Transverse colon (tissue), 4 donors: ENCODE measurements around the gene ILDR1. TPM values are rescaled to one million over a fixed set of nuclear protein-coding genes. Genes with fewer than 3 reads are reported as not detected.
A peak's percentile ranks its signal among the peaks of the same experiment; 100 is the strongest.

Experiments
- DNase-seq: peaks from one replicate; pipeline ENCODE4 v3.0.0-alpha.2; 2019
- H3K27ac ChIP-seq, 4 donors: fragments of 200-600 bp; sonication (generic); 2 replicates each; pipeline ENCODE4 v1.5.1; 2016 to 2018; ENCODE audit warnings: inconsistent platforms in 4 of 4
- H3K27me3 ChIP-seq: fragments of 200-600 bp; sonication (generic); 2 replicates; pipeline ENCODE4 v1.5.1; 2017; ENCODE audit warnings: inconsistent platforms
- H3K36me3 ChIP-seq, 4 donors: fragments of 200-600 bp; sonication (generic); 2 replicates each; pipeline ENCODE4 v1.5.1; 2017 to 2019; ENCODE audit warnings: inconsistent platforms in 4 of 4
- H3K4me1 ChIP-seq, 4 donors: fragments of 200-600 bp; sonication (generic); 2 replicates each; pipeline ENCODE4 v1.5.1; 2017 to 2020; ENCODE audit warnings: inconsistent platforms in 4 of 4
- H3K4me3 ChIP-seq, 4 donors: fragments of 200-600 bp; sonication (generic); 1 replicate in 1 of 4; 2 replicates in 3 of 4; pipeline versions ENCODE4 v1.5.1 to v1.6.1; 2017 to 2019; ENCODE audit warnings: inconsistent platforms in 4 of 4
- H3K9me3 ChIP-seq, 2 donors: fragments of 200-600 bp; sonication (generic); 2 replicates each; pipeline ENCODE4 v1.5.1; 2017 to 2019; ENCODE audit warnings: inconsistent platforms in 2 of 2
- EP300 ChIP-seq: sonication (generic); formaldehyde crosslinking; IDR thresholded peaks from one replicate; pipeline ENCODE4 v1.6.1; 2017; ENCODE audit warnings: antibody characterized with exemption, low read depth
- POLR2A ChIP-seq: fragments of 450-650 bp; IDR thresholded peaks from one replicate; pipeline ENCODE4 v1.6.1; 2016; ENCODE audit warnings: antibody characterized with exemption, mild to moderate bottlenecking, moderate library complexity
- POLR2AphosphoS5 ChIP-seq, 3 donors: sonication (generic); formaldehyde crosslinking; IDR thresholded peaks; one replicate each; pipeline ENCODE4 v1.6.1; 2016; ENCODE audit warnings: antibody characterized with exemption in 3 of 3
- whole genome bisulfite sequencing, 2 donors: methylation state at CpG; one replicate each; pipeline ENCODE4 v1.1.5; 2018; ENCODE audit warnings: low coverage in 1 of 2; 5-methylcytosine and 5-hydroxymethylcytosine counted together
- in situ Hi-C, 4 donors: fragments of 200-750 bp; cut with MboI; loops; one replicate each; pipeline versions ENCODE4 v1.15.0 to v1.15.1; 2017; ENCODE audit warnings: low sequenced_read_pairs in 3 of 4, low pct_ligation_motif_present in 1 of 4, low pct_unique_long_range_greater_than_20kb in 1 of 4
- intact Hi-C: fragments of 100-400 bp; cut with DNase I; formaldehyde crosslinking; loops from one replicate; pipeline ENCODE4 v1.15.1; 2023; ENCODE audit warnings: low total_unique reads
- total RNA-seq, 4 donors: library from RNA; depleted of rRNA; stranded (reverse); fragments of >200 nt; gene quantifications; one replicate each; pipeline ENCODE4 v1.1.0, GENCODE V29; 2016
- TF ChIP-seq, protein P1 (sequence below), 5 experiments: fragments of 200-600 bp in 3 of 5; fragments of 450-650 bp in 2 of 5; sonication (generic) in 3 of 5; IDR thresholded peaks; 1 replicate in 2 of 5; 2 replicates in 3 of 5; pipeline ENCODE4 v1.5.1; 2016 to 2017; ENCODE audit warnings: antibody characterized with exemption in 5 of 5, inconsistent platforms in 3 of 5, mild to moderate bottlenecking in 2 of 5, moderate library complexity in 1 of 5

ILDR1 gene
- total RNA-seq, 4 donors from 2014 or later: 13.8 to 27.7 (median 21.5) TPM

DNA sequence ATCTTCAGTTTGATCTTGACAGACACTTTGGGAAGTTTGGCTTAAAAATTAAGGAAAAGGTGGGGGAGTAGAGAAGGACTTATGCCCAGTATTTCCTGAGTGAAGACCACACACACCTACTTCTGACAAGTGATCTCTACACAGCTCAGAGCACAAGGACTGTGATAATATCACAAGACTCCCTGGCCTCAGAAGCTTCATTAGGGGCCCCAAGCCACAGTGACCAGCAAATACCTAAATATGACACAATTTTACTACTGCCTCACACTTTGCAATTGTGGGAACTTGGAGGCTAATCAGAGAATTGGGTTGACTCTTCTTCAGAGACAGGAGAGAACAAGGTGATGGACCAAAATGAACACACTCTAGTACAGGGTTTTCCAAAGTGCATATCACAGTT, 2.6 kb downstream of the ILDR1 start:
- TF ChIP-seq, protein P1, sequence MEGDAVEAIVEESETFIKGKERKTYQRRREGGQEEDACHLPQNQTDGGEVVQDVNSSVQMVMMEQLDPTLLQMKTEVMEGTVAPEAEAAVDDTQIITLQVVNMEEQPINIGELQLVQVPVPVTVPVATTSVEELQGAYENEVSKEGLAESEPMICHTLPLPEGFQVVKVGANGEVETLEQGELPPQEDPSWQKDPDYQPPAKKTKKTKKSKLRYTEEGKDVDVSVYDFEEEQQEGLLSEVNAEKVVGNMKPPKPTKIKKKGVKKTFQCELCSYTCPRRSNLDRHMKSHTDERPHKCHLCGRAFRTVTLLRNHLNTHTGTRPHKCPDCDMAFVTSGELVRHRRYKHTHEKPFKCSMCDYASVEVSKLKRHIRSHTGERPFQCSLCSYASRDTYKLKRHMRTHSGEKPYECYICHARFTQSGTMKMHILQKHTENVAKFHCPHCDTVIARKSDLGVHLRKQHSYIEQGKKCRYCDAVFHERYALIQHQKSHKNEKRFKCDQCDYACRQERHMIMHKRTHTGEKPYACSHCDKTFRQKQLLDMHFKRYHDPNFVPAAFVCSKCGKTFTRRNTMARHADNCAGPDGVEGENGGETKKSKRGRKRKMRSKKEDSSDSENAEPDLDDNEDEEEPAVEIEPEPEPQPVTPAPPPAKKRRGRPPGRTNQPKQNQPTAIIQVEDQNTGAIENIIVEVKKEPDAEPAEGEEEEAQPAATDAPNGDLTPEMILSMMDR (IDR thresholded peaks at IDR 0.05): no peak
- TF ChIP-seq EP300: no peak
- no peak for TF ChIP-seq POLR2A
- no peak for TF ChIP-seq POLR2AphosphoS5 (IDR thresholded peaks at IDR 0.05)
- Histone ChIP-seq H3K4me1 (peaks cover 0 to 14% (median 8%) of the 10 kb centered on the region in 4 donors), H3K27me3 (peaks cover 13% of the 10 kb centered on the region), H3K27ac (no peak overlapping the region), H3K9me3 (no peaks in the 10 kb centered on the region), H3K4me3 (no peak overlapping the region), H3K36me3 (no peaks in the 10 kb centered on the region)
- intact Hi-C loops: no loop called here
- in situ Hi-C loops: no loop called here
- no peak for DNase-seq

DNA sequence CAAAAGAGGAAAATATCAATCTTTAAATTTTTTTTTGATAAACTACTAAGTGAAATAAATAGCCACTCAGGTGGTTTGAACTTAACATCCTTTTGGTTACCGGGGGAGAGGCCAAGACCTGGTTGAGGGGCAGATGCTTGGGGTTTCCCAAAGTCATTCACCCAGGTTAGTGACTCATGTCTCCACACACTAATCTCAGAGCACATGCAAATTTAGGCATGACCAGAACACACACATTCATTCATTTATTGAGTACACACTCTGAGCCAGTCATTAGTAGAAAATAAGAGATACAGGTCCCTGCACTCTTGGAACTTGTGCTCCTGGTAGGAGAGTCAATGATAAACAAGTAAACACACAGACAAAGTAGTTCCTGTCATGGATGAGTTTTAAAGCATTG, 7.3 kb downstream of the ILDR1 start:
- in situ Hi-C loops (no loop called here), intact Hi-C loops (no loop called here)
- Histone ChIP-seq H3K27ac (no peak overlapping the region), H3K4me1 (peaks cover 0 to 11% (median 4%) of the 10 kb centered on the region in 4 donors), H3K9me3 (no peaks in the 10 kb centered on the region), H3K4me3 (no peak overlapping the region), H3K36me3 (no peaks in the 10 kb centered on the region), H3K27me3 (no peaks in the 10 kb centered on the region)
- 57 to 90% methylated on average over 1 of the region's 1 CpG for WGBS, 2 donors
- TF ChIP-seq POLR2A: no peak
- TF ChIP-seq, protein P1 (IDR thresholded peaks at IDR 0.05): no peak
- no peak for TF ChIP-seq POLR2AphosphoS5 (IDR thresholded peaks at IDR 0.05)
- TF ChIP-seq EP300: no peak
- DNase-seq: no peak

DNA sequence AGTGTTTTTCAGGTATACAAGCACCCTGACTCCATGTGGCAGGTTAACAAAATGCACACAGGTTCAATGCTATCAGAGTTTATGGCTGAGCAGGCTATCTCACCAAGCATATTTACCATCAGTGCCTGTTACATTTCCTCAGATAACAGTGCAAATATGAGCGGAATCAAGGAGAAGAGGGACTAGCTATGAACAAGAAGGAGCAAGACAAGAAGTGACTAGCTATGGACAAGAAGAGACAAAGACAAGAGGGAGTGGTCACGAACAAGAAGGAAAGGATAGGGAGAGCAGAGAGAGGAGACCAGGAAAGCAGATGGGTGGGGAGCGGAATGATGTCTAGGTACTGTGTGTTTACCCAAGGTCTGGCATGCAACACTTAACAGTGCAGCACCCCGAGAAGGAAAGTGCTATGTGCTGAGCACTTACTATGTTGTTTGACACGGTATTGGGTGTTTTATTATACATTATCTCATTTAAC, 8.6 kb downstream of the ILDR1 start:
- Histone ChIP-seq H3K36me3 (no peaks in the 10 kb centered on the region), H3K4me3 (no peak overlapping the region), H3K27ac (peak overlapping the region in 1 of 4 donors; percentile 18), H3K27me3 (no peaks in the 10 kb centered on the region), H3K9me3 (no peaks in the 10 kb centered on the region), H3K4me1 (peaks cover 0 to 11% (median 4%) of the 10 kb centered on the region in 4 donors)
- 42 to 56% methylated on average over 3 to 5 of the region's 5 CpGs for WGBS, 2 donors
- no peak for DNase-seq
- TF ChIP-seq POLR2A (no peak), EP300 (no peak), POLR2AphosphoS5 (IDR thresholded peaks at IDR 0.05) (no peak)
- TF ChIP-seq, protein P1 (IDR thresholded peaks at IDR 0.05): no peak
- in situ Hi-C loops (no loop called here), intact Hi-C loops (no loop called here)

DNA sequence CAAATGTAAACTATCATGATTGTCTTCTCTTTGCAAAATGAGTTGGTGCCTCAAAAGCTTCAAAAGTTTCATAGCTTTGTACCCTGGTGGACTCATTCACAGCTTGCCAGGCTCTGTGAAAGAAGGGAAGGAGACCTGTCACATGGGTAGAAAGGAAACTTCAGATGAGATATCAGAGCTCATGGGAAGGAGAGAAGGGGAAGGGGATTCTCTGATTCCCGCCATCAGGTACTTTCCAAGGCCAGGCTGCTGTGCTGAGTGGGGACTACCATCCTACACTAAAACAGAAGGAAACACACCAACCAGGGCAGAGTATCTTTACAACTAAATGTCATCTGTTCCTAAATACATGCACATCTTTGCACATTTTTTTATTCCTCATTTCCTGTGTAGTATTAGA, 9.2 kb downstream of the ILDR1 start:
- in situ Hi-C loops: no loop called here
- no peak overlapping the region for H3K4me3 ChIP-seq
- WGBS, 2 donors: 87 to 100% methylated on average over 1 of the region's 1 CpG

More for the DNA sequence above, 9.2 kb downstream of the ILDR1 start:
- Histone ChIP-seq H3K36me3 (no peaks in the 10 kb centered on the region), H3K4me1 (peaks cover 0 to 11% (median 4%) of the 10 kb centered on the region in 4 donors), H3K27me3 (no peaks in the 10 kb centered on the region), H3K27ac (no peak overlapping the region), H3K9me3 (no peaks in the 10 kb centered on the region)
- intact Hi-C loops: no loop called here
- no peak for DNase-seq
- TF ChIP-seq POLR2AphosphoS5 (IDR thresholded peaks at IDR 0.05): no peak
- TF ChIP-seq, protein P1 (IDR thresholded peaks at IDR 0.05): no peak
